Heart left ventricle (tissue), 16 donors: Measurements from ENCODE around the gene ALOX15. TPM values are rescaled to one million over a fixed set of nuclear protein-coding genes. Genes with fewer than 3 reads are reported as not detected.
A peak's percentile ranks its signal among the peaks of the same experiment; 100 is the strongest.

Experiments
- ATAC-seq, 4 donors: fragments of 200-7000 bp; cut with Tn5 transposase; one replicate each; pipeline ENCODE4 v1.9.1; 2020 to 2022; ENCODE audit warnings: moderate library complexity in 4 of 4, mild to moderate bottlenecking in 3 of 4, moderate number of reproducible peaks in 1 of 4
- DNase-seq, 5 donors: peaks; one replicate each; pipeline ENCODE4 v3.0.0-alpha.2; 2020
- H3K27ac ChIP-seq, 12 donors: fragments of 200-600 bp; sonication (generic) in 4 of 12; one replicate each; pipeline versions ENCODE4 v1.5.0 to v1.8.0; 2016 to 2022; ENCODE audit warnings: mild to moderate bottlenecking in 2 of 12
- H3K27me3 ChIP-seq, 9 donors: fragments of 200-600 bp; sonication (generic) in 2 of 9; one replicate each; pipeline versions ENCODE4 v1.5.1 to v1.8.0; 2016 to 2022; ENCODE audit warnings: mild to moderate bottlenecking in 3 of 9
- H3K36me3 ChIP-seq, 9 donors: fragments of 200-600 bp; sonication (generic) in 2 of 9; one replicate each; pipeline versions ENCODE4 v1.5.0 to v1.8.0; 2018 to 2022; ENCODE audit warnings: mild to moderate bottlenecking in 2 of 9
- H3K4me1 ChIP-seq, 12 donors: fragments of 200-600 bp; sonication (generic) in 4 of 12; one replicate each; pipeline versions ENCODE4 v1.5.0 to v1.8.0; 2016 to 2022; ENCODE audit warnings: mild to moderate bottlenecking in 3 of 12
- H3K4me3 ChIP-seq, 12 donors: fragments of 200-600 bp; sonication (generic) in 4 of 12; one replicate each; pipeline versions ENCODE4 v1.5.0 to v1.8.0; 2017 to 2022; ENCODE audit warnings: mild to moderate bottlenecking in 9 of 12, moderate library complexity in 4 of 12
- H3K9me3 ChIP-seq, 12 donors: fragments of 200-600 bp; sonication (generic) in 4 of 12; one replicate each; pipeline versions ENCODE4 v1.5.0 to v1.8.0; 2016 to 2022; ENCODE audit warnings: mild to moderate bottlenecking in 1 of 12
- CTCF ChIP-seq, 12 donors: fragments of 200-600 bp; sonication (generic) in 4 of 12; IDR thresholded peaks; one replicate each; pipeline versions ENCODE4 v1.5.0 to v1.8.0; 2018 to 2022; ENCODE audit warnings: antibody characterized with exemption in 12 of 12, mild to moderate bottlenecking in 5 of 12
- POLR2A ChIP-seq, 2 donors: fragments of 450-650 bp; IDR thresholded peaks; one replicate each; pipeline ENCODE4 v1.6.1; 2017; ENCODE audit warnings: antibody characterized with exemption in 2 of 2, mild to moderate bottlenecking in 2 of 2, moderate library complexity in 2 of 2
- WGBS, 4 donors: extraction: QIAGEN DNeasy Blood & Tissue Kit in 2 of 4; methylation state at CpG; one replicate each; pipeline versions ENCODE4 v1.1.5 to v1.1.7; 2013 to 2018; 5-methylcytosine and 5-hydroxymethylcytosine counted together
- intact Hi-C, 10 donors: fragments of 100-400 bp; cut with DNase I; formaldehyde crosslinking; loops; one replicate each; pipeline versions ENCODE4 v1.11.1 to v1.14.2; 2022
- polyA plus RNA-seq, 2 donors: library from polyadenylated mRNA; stranded (reverse); fragments of 200-250 nt; gene quantifications; one replicate each; pipeline ENCODE4 v1.2.3, GENCODE V29; 2013
- total RNA-seq, 9 donors: library from RNA; depleted of rRNA in 2 of 9; stranded (reverse); fragments of >200 nt in 2 of 9; fragmentation: NEBNext Ultra II Directional in 3 of 9; extraction: Animal tissue kit (Norgen Biotek cat#: 25700) in 3 of 9; gene quantifications; one replicate each; pipeline versions ENCODE4 v1.1.0 to v1.2.4, GENCODE V29; 2016 to 2023
- donor health status: ischemic (EF 13 %, LVEDD 7.1; RV severe dilation, severe dysfunction).
- donor health status: healthy with polysubstance abuse.
- donor health status: DM: no; HTN: yes; CAD: no.
- donor health status: DM: no; HTN: no; CAD: no.
- donor health status: ischemic (EF 25% LVEDD 6.9; RV normal size, moderate dysfunction).
- donor health status: ischemic (EF 25% LVEDD 5.7; RV mildly dilated, moderate dysfunction).
- donor health status: healthy.
- donor health status: DM: yes; HTN: yes; CAD: no.
- donor health status: ischemic (EF 35%, LVEDD 5.7; RV mildly dilated, moderate dysfunction).
- donor health status: nonischemic (EF 11% LVEDD 7.7; RV severe dilation, severe dysfunction).
- donor health status: DM: yes; HTN: yes; CAD: no.
- donor health status: PGD.
- donor health status: ischemic (EF 29% LVEDD 5.4; RV normal size, mild dysfunction).
- donor health status: nonischemic (EF 23%, LVEDD 6.1; RV moderate dilation, normal function).

The ALOX15 gene
- total and polyA plus RNA-seq, 11 donors = 0.23 to 62.4 (median 0.38) TPM; not detected in 5

- no peaks in the 10 kb centered on the region for H3K36me3 ChIP-seq
- intact Hi-C loops = loop anchor here in 1 of 10 donors (2.0 kb wide), 1 partner anchor 15 kb away; no protein-coding TSS in a partner anchor
- peaks cover 0 to 30% (median 10%) of the 10 kb centered on the region in 9 donors for H3K27me3 ChIP-seq
- WGBS, 4 donors = 85 to 92% (median 88%) methylated on average over 9 of the region's 9 CpGs
- H3K4me1 ChIP-seq = peaks cover 0 to 85% (median 22%) of the 10 kb centered on the region in 12 donors
- peak overlapping the region in 1 of 12 donors; percentile 57 for H3K4me3 ChIP-seq
- H3K27ac ChIP-seq = peak overlapping the region in 3 of 12 donors; percentile 46 to 86 (median 84)
- ATAC-seq (no peak), DNase-seq (no peak)
- no peaks in the 10 kb centered on the region for H3K9me3 ChIP-seq
- TF ChIP-seq CTCF (IDR thresholded peaks at IDR 0.05) (no peak), POLR2A (IDR thresholded peaks at IDR 0.05) (no peak)
Observed at GRCh38 chr17:4586043-4586442, 55.4 kb downstream of the ALOX15 start.

GRCh38 chr17:4585638-4585994, 55.9 kb downstream of the ALOX15 start:
- peak overlapping the region in 4 of 12 donors; percentile 46 to 86 (median 78) for H3K27ac ChIP-seq
- H3K36me3 ChIP-seq = no peaks in the 10 kb centered on the region
- WGBS, 4 donors = 83 to 90% (median 87%) methylated on average over 6 to 7 of the region's 7 CpGs
- ATAC-seq (no peak), DNase-seq (no peak)
- H3K4me3 ChIP-seq = peak overlapping the region in 7 of 12 donors; percentile 12 to 63 (median 58)
- peaks cover 0 to 81% (median 22%) of the 10 kb centered on the region in 12 donors for H3K4me1 ChIP-seq
- intact Hi-C loops = loop anchor here in 1 of 10 donors (2.0 kb wide), 1 partner anchor 39 kb away; no protein-coding TSS in a partner anchor
- H3K27me3 ChIP-seq = peaks cover 0 to 30% (median 10%) of the 10 kb centered on the region in 9 donors
- H3K9me3 ChIP-seq = no peaks in the 10 kb centered on the region
- no peak for TF ChIP-seq CTCF (IDR thresholded peaks at IDR 0.05)
- TF ChIP-seq POLR2A (IDR thresholded peaks at IDR 0.05) = no peak

DNA sequence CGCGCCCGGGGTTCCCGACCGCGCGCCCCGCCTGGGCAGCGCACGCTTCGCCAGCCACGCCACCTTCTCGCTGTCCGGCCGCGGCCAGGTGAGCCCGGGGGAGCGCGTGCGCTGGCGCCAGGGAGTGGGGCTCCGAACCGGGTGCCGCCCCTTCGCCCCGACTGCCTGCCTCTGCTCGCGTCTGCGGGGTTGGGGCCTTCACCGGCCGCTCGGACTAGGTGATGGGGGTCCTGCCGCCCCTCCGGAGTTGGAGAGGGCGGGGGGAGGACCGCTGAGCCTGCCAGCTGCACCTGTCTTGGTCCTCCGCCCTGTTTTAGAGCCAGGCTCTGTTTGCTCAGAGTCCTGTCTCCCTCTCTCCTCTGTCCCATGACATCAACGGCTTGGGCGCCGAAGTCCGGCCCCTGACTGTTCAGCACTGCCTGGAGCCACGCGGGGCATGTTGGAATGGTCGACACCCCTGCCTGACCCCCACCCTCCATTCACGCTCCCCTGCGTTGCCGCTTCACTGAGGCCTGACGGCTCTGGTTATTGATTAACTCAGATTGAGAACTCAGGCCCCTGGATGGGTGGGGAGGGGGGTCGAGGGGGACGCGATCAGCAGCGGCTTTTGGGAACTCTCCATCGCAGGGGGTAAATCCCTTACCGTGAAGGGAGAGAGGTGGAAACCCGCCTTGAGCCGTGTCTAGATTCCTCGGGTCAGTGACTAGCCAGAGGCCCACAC, 56.4 kb downstream of the ALOX15 start:
- Histone ChIP-seq H3K27me3 (peaks cover 0 to 30% (median 10%) of the 10 kb centered on the region in 9 donors), H3K9me3 (no peaks in the 10 kb centered on the region), H3K36me3 (no peaks in the 10 kb centered on the region), H3K4me3 (peak overlapping the region; percentile 53 to 72 (median 62)), H3K27ac (peak overlapping the region in 8 of 12 donors; percentile 46 to 86 (median 81)), H3K4me1 (peaks cover 0 to 76% (median 22%) of the 10 kb centered on the region in 12 donors)
- WGBS, 4 donors = 31 to 51% (median 32%) methylated on average over 40 to 57 of the region's 57 CpGs
- DNase-seq (no peak), ATAC-seq (no peak)
- no peak for TF ChIP-seq POLR2A (IDR thresholded peaks at IDR 0.05)
- TF ChIP-seq CTCF (IDR thresholded peaks at IDR 0.05) = no peak
- intact Hi-C loops = loop anchor here in 1 of 10 donors (2.0 kb wide), 1 partner anchor 40 kb away; no protein-coding TSS in a partner anchor
